SHP77 (cell line): ENCODE measurements around the gene DTNA.
A peak's percentile ranks its signal among the peaks of the same experiment; 100 is the strongest.
"Not testable (repeated sequence)": the region's sequence is repeated elsewhere in the genome, so short reads cannot be mapped to it uniquely, and the experiment has no call there.

Experiments used
- DNase-seq, 2 experiments: peaks; one replicate each; lab custom pipeline; 2025; lab: John Stamatoyannopoulos, UW

The DTNA gene

GRCh38 chr18:34904994-34905393 is 194.9 kb downstream of the DTNA start:
- no peak for DNase-seq

DNA sequence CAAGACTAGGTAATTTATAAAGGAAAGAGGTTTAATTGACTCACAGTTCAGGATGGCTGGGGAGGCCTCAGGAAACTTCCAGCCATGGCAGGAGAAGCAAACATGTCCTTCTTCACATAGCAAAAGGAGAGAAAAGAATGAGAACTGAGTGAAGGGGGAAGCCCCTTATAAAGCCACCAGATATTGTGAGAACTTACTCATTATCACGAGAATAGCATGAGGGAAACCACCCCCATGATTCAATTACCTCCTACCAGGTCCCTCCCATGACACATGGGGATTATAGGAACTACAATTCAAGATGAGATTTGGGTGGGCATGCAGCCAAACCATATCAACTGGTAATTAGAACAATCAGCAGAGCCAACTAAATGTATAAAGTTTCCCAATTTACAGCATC is 196.9 kb downstream of the DTNA start:
- not testable (repeated sequence) for DNase-seq

GRCh38 chr18:34909637-34910364 is 199.7 kb downstream of the DTNA start:
- no peak for DNase-seq

DNA sequence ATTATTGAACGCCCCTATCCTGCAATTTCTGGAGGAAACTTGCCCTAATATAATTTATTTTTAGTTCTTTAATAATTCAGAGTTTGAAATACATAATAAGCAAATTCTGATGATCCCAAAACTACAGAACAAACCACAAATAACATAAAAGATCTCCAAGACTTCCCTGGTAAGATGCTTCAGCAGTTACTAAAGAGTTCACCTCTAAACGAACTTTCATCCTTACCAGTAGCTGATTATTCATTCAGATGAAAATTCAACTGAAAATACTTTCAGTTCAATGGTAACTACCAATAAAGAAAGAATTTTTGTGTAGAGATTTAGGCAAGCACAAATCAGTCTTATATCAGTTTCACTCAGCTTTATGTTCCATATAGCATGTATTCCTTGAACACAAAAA is 201.0 kb downstream of the DTNA start:
- no peak for DNase-seq

GRCh38 chr18:34911661-34912384 is 201.7 kb downstream of the DTNA start:
- no peak for DNase-seq

- no peak for DNase-seq
These were observed 204.0 kb downstream of the DTNA start for GRCh38 chr18:34913837-34914661.

DNA sequence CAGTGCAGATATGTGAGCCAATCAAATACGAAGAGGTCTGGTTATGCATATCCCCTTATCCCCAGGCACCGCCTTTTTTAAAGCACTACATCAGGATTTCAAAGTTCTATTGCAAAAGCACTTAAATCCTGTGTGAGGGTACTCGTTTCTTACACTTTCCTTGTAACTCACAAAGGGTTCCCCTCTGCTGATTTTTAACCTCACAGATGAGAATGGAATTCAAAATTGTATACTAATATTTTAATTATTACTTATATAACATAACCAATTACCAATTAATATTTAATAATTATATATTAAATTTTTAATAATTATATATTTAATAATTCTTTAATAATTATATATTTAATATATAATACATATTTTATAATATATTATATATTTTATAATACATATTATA is 204.9 kb downstream of the DTNA start:
- no peak for DNase-seq

DNA sequence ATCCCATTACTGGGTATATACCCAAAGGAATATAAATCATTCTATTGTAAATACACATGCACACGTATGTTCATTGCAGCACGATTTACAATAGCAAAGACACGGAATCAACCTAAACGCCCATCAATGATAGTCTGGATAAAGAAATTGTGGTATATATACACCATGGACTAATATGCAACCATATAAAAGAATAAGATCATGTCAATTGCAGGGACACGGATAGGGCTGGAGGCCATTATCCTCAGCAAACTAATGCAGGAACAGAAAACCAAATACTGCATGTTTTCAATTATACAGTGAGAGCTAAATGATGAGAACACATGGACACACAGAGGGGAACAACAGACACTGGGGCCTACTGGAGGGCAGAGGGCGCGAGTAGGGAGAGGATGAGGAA is 206.4 kb downstream of the DTNA start:
- DNase-seq, result not testable (repeated sequence)

DNA sequence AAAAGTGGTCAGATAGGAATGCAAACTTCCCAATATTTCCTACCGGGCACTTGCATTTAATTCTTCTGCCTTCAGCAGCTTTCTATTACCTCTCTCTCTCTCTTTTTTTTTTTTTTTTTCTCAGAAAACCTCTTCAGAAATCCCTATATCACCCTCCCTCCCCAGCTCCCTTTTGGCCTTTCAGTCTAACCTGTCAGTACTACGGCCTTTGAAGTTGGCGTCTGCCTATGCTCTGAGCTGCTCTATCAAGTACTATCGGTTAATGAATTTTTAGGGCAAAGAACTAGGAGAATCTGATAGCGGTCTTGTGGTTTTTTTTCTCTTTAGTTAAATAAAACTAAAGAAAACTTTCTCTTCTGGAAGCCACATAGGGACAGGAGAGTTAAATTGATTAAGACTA is 208.8 kb downstream of the DTNA start:
- DNase-seq, result no peak

GRCh38 chr18:34921226-34921625 is 211.1 kb downstream of the DTNA start:
- no peak for DNase-seq

DNA sequence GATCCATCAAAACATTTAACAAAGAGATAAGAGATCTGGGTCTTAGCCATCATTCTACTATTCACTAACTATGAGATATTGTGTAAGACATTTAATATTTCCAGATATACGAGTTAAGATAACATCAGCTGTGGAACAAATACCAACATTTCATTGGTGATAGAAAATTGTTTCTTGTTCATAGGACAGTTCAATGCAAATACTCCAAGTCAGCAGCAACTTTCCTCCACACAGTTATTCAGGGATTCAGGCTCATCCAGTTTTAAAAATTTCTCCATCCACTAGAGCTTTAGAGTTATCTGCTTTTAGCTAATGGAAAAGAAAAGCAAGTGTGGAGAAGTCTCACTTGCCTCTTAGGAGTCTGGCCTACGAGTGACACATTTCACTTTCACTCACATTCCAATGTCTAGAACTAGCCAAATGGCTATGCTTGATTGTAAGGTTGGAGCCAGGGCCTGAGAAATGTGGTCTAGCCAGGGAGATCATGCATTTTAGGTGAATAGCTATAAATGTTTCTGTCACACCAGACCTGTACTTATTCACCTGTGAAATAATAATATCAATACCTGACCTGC is 211.8 kb downstream of the DTNA start:
- DNase-seq, result no peak

DNA sequence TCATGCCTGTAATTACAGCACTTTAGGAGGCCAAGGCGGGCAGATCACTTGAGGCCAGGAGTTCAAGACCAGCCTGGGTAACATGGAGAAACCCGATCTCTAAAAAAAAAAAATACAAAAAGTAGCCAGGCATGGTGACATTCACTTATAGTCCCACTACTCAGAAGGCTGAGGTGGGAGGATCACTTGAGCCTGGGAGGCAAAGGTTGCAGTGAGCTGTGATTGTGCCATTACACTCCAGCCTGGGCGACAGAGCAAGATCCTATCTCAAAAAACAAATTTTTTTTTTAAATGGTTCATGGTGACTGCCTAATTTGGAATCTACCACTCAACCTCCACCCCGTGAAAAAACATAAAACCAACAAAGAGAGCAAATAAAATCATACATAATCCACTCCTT is 212.5 kb downstream of the DTNA start:
- DNase-seq, result not testable (repeated sequence)

- DNase-seq, result no peak
These were observed 213.8 kb downstream of the DTNA start for GRCh38 chr18:34923911-34924310.

GRCh38 chr18:34926683-34927082 is 216.6 kb downstream of the DTNA start:
- DNase-seq, result no peak

- DNase-seq, result no peak
These were observed 218.1 kb downstream of the DTNA start for GRCh38 chr18:34928088-34928753.

DNA sequence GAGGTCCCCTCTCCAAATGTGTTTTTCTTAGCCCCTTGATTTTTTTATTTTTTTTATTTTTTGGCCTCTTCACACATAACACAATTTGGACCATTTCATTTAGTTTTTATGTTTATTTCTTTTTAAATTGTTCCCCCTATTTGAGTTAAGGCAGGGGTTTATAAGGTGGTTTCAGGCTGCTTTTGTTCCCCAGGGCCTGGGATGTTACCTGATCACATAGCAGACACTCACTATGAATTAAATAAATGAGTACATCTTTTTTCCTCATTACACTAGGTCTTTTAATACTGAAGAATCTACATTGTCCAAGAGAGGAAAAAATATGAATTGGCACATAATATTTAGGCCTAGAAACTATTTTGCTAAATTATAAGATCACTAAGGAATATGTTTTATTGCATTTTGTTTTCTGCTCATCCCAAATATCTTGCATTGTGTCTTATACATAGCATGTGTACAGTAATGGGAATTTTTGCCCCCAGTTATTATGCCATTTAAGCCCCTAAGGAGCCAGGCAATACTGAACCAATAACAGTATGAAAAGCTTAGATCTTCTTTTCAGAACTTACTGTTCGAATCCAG is 218.7 kb downstream of the DTNA start:
- DNase-seq, result no peak

GRCh38 chr18:34929336-34929780 is 219.3 kb downstream of the DTNA start:
- peak; percentile 45 to 50 for DNase-seq

DNA sequence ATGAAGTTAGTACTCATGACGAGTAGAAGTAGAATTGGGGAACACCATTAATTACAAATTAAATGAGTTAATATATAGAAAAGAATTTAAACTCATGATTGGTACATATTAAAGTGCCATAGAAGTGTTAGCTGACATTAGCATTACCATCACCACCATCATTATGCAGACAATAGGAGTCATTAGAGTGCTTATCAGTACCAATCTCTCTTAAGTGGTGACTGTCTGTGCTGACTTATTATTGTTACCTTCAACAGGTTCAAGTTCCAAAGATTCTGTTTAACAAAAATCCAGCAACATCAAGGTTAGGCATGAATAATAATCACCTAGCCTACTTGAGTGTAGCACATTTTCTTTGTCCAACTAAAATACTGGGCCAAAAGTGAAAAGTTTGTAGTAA is 222.3 kb downstream of the DTNA start:
- DNase-seq, result no peak

DNA sequence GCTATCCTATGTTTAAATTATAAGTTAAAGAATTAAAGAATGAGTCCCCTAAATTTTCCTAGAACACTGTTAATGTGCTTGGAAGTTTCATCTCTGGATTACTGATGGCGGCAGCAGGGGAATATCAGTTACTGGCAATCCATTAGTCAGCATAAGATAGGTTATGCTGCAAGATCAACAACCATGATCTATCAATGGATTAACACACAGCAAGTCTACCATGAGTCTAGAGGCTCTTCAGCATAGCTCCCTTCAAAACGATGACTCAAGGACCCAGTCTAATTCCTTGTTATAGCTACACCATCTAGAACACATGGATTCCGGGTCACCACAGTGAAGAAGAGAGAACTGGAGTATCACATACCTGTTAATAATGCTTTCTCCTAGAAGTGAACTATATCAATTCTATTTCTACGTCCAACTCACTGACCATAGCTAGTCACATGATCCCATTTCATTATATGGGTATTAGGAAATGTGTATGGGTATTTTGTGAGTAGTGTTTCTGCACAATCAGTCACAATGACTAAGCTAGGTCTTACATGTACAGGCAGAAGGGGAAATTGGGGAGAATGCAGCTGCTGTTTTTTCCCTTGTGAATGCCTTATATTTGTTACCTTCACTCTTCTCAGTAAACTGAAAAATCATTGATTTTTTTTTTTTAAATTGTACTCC is 222.8 kb downstream of the DTNA start:
- DNase-seq, result no peak

DNA sequence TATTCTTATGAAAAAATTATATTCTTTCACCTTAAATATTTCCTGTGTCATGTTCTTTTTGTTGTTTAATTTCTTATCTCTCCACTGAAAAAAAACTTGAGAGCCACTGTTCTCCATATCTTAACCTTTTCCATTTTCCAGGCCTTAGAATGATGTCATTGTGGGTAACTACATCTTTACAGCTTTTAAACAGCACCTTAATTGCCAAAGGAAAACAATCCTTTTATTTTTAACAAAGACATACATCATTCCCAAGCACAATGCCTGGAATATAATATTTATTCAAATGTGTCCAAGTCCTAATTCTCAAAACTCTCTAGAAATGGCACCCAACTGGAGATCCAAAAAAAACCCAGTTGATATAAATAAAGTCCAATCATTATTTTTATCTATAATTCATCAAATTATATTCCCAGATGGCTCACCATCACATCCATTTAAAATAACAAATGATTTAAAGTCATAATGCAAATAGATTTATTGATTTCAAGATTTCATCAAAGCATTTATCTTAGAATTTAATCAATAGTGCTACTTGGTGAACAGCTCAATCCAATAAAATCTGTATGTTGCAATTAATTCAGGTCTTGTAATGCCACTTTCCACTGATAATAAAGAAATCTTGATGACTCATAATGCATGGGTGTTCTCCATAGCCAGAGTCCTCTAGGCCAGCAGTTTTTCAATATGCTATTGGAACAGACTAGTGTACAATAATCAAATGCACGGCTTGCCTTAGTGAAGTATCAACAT is 224.0 kb downstream of the DTNA start:
- no peak for DNase-seq
